MCF 10A (cell line): ENCODE measurements around the gene SELENOT. TPM values are rescaled to one million over a fixed set of nuclear protein-coding genes. Genes with fewer than 3 reads are reported as not detected.
"Not testable (repeated sequence)": the region's sequence is repeated elsewhere in the genome, so short reads cannot be mapped to it uniquely, and the experiment has no call there.

Experiments
- BruUV-seq: library from RNA; stranded (reverse); fragments of 400-500 nt; replicated peaks from 2 replicates; lab custom pipeline; 2021; lab: Mats Ljungman, UMichigan
- CTCF ChIA-PET: fragments of 300-600 bp; sonication (Branson Sonifier 250); formaldehyde crosslinking; extraction: SDS; loops from one replicate; lab custom pipeline; 2021; ENCODE audit warnings: antibody characterized with exemption, inconsistent platforms; lab: Yijun Ruan, JAX
- POLR2A ChIA-PET: fragments of 300-600, 350-650 bp; sonication (Branson Sonifier 250); formaldehyde crosslinking; extraction: SDS; loops from one replicate; lab custom pipeline; 2020; ENCODE audit warnings: antibody characterized with exemption, inconsistent platforms; lab: Yijun Ruan, JAX
- DNase-seq: peaks from one replicate; pipeline ENCODE4 v3.0.0-alpha.2; 2018; ENCODE audit not compliant: unreplicated experiment
- H3K27ac Mint-ChIP-seq: one replicate; pipeline ENCODE4 v1.8.0; 2022; ENCODE audit warnings: mild to moderate bottlenecking, low read depth, mixed read lengths; ENCODE audit not compliant: unreplicated experiment
- H3K27me3 Mint-ChIP-seq: one replicate; pipeline ENCODE4 v1.8.0; 2022; ENCODE audit warnings: mixed read lengths; ENCODE audit not compliant: insufficient read depth, unreplicated experiment
- H3K36me3 Mint-ChIP-seq: one replicate; pipeline ENCODE4 v1.8.0; 2022; ENCODE audit warnings: mild to moderate bottlenecking, moderate library complexity, mixed read lengths; ENCODE audit not compliant: insufficient read depth, unreplicated experiment
- H3K4me1 Mint-ChIP-seq: one replicate; pipeline ENCODE4 v1.8.0; 2022; ENCODE audit warnings: mixed read lengths; ENCODE audit not compliant: insufficient read depth, unreplicated experiment
- H3K4me3 Mint-ChIP-seq: one replicate; pipeline ENCODE4 v1.8.0; 2022; ENCODE audit warnings: mild to moderate bottlenecking, moderate library complexity, mixed read lengths; ENCODE audit not compliant: unreplicated experiment
- H3K9me3 Mint-ChIP-seq: one replicate; pipeline ENCODE4 v1.8.0; 2022; ENCODE audit warnings: mixed read lengths; ENCODE audit not compliant: unreplicated experiment
- intact Hi-C: fragments of 100-400 bp; cut with micrococcal nuclease; formaldehyde crosslinking; loops from 2 replicates; pipeline ENCODE4 v1.14.1; 2022
- total RNA-seq: library from RNA; stranded (reverse); gene quantifications from 2 replicates; pipeline ENCODE4 v1.2.3, GENCODE V29; 2022
- TF ChIP-seq, protein P1 (sequence below): fragments of 200-600 bp; IDR thresholded peaks from one replicate; pipeline ENCODE4 v1.8.0; 2022; ENCODE audit warnings: antibody characterized with exemption, mild to moderate bottlenecking; ENCODE audit not compliant: unreplicated experiment

Gene SELENOT
- total RNA-seq, 1 experiment from 2014 or later: 71.1 TPM

GRCh38 chr3:150589759-150590158 lies 13.4 kb upstream of the SELENOT start:
- ChIA-PET POLR2A (interaction anchor here (0.5 to 1.5 kb wide), 6 partner anchors 9 to 174 kb away, joined by 3 to 13 read pairs (median 3); partner anchors contain the start of gene SELENOT), CTCF (interaction anchor here (0.6 to 2.0 kb wide), 6 partner anchors 8 to 172 kb away, joined by 3 to 5 read pairs (median 3); no protein-coding TSS in a partner anchor)
- H3K4me1 Mint-ChIP-seq: peaks cover 11% of the 10 kb centered on the region
- TF ChIP-seq, protein P1, sequence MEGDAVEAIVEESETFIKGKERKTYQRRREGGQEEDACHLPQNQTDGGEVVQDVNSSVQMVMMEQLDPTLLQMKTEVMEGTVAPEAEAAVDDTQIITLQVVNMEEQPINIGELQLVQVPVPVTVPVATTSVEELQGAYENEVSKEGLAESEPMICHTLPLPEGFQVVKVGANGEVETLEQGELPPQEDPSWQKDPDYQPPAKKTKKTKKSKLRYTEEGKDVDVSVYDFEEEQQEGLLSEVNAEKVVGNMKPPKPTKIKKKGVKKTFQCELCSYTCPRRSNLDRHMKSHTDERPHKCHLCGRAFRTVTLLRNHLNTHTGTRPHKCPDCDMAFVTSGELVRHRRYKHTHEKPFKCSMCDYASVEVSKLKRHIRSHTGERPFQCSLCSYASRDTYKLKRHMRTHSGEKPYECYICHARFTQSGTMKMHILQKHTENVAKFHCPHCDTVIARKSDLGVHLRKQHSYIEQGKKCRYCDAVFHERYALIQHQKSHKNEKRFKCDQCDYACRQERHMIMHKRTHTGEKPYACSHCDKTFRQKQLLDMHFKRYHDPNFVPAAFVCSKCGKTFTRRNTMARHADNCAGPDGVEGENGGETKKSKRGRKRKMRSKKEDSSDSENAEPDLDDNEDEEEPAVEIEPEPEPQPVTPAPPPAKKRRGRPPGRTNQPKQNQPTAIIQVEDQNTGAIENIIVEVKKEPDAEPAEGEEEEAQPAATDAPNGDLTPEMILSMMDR: no peak
- BruUV-seq: no TSS peak
- intact Hi-C loops: no loop called here
- H3K27ac Mint-ChIP-seq: no peak overlapping the region
- no peak overlapping the region for H3K4me3 Mint-ChIP-seq
- peaks cover 38% of the 10 kb centered on the region for H3K36me3 Mint-ChIP-seq
- no peaks in the 10 kb centered on the region for H3K9me3 Mint-ChIP-seq
- DNase-seq: no peak
- H3K27me3 Mint-ChIP-seq: no peaks in the 10 kb centered on the region

GRCh38 chr3:150594150-150594549 lies 9.0 kb upstream of the SELENOT start:
- no peak for DNase-seq
- Mint-ChIP-seq H3K9me3 (no peaks in the 10 kb centered on the region), H3K36me3 (peaks cover 12% of the 10 kb centered on the region), H3K4me3 (no peak overlapping the region), H3K27ac (no peak overlapping the region), H3K4me1 (peaks cover 6% of the 10 kb centered on the region), H3K27me3 (no peaks in the 10 kb centered on the region)
- no TSS peak for BruUV-seq
- TF ChIP-seq, protein P1: no peak
- intact Hi-C loops: no loop called here
- ChIA-PET POLR2A (interaction anchor here (0.7 to 3.1 kb wide), 5 partner anchors 9 to 47 kb away, joined by 3 to 23 read pairs (median 4); partner anchors contain the start of gene SELENOT), CTCF (interaction anchor here (0.6 to 2.0 kb wide), 4 partner anchors 8 to 1317 kb away, joined by 3 to 8 read pairs (median 6); partner anchors contain the start of gene SELENOT)

- peaks cover 26% of the 10 kb centered on the region for H3K4me1 Mint-ChIP-seq
- TF ChIP-seq, protein P1: no peak
These were observed 5.5 kb upstream of the SELENOT start for GRCh38 chr3:150597646-150598045.

GRCh38 chr3:150599611-150600297 lies 3.4 kb upstream of the SELENOT start:
- no peak overlapping the region for H3K4me3 Mint-ChIP-seq
- intact Hi-C loops: loop anchor here (5.0 kb wide), 1 partner anchor 163 kb away; the partner anchor contains the start of gene SIAH2
- H3K27me3 Mint-ChIP-seq: no peaks in the 10 kb centered on the region
- ChIA-PET CTCF (no interaction called here), POLR2A (no interaction called here)
- H3K27ac Mint-ChIP-seq: no peak overlapping the region
- peaks cover 26% of the 10 kb centered on the region for H3K4me1 Mint-ChIP-seq
- peaks cover 27% of the 10 kb centered on the region for H3K36me3 Mint-ChIP-seq
- TF ChIP-seq, protein P1: no peak
- no TSS peak for BruUV-seq
- H3K9me3 Mint-ChIP-seq: no peaks in the 10 kb centered on the region
- peak; percentile 20 for DNase-seq

More at GRCh38 chr3:150597646-150598045, 5.5 kb upstream of the SELENOT start:
- H3K27ac Mint-ChIP-seq: no peak overlapping the region
- H3K4me3 Mint-ChIP-seq: no peak overlapping the region
- intact Hi-C loops: no loop called here
- no peak for DNase-seq
- POLR2A ChIA-PET: no interaction called here
- no TSS peak for BruUV-seq
- no peaks in the 10 kb centered on the region for H3K9me3 Mint-ChIP-seq
- H3K36me3 Mint-ChIP-seq: peaks cover 13% of the 10 kb centered on the region
- CTCF ChIA-PET: interaction anchor here (0.6 to 2.0 kb wide), 4 partner anchors 8 to 391 kb away, joined by 3 to 5 read pairs (median 4); no protein-coding TSS in a partner anchor
- no peaks in the 10 kb centered on the region for H3K27me3 Mint-ChIP-seq

DNA sequence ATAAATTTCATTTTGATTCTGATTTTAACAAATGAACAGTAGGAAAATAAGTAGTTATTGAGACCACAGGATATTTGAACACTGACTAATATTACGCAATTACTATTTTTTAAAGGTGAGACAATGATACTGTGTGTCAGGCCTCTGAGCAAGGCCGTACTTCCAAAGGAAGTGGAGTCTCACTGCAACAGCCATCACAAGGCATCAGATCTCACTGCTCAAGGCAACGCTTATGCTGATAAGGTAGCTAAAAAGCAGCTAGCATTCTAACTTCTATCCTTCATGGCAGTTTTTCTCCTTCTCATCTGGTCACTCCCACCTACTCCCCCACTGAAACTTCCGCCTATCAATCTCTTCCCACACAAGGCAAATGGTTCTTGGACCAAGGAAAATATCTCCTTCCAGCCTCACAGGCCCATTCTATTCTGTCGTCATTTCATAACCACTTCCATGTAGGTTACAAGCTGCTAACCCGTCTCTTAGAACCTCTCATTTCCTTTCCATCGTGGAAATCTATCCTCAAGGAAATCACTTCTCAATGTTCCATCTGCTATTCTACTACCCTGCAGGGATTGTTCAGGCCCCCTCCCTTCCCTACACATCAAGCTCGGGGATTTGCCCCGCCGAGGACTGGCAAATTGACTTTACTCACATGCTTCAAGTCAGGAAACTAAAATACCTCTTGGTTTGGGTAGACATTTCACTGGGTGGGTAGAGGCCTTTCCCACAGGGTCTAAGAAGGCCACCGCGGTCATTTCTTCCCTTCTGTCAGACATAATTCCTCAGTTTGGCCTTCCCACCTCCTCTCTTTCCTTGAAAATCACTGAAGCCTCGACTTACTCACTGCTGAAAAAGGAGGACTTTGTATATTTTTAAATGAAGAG lies 2.2 kb upstream of the SELENOT start:
- Mint-ChIP-seq H3K36me3 (peaks cover 22% of the 10 kb centered on the region), H3K4me1 (peaks cover 29% of the 10 kb centered on the region), H3K4me3 (peak overlapping the region; percentile 92), H3K27ac (peak overlapping the region; percentile 93)
- DNase-seq: peak; percentile 18
- intact Hi-C loops: loop anchor here (5.0 kb wide), 1 partner anchor 161 kb away; the partner anchor contains the start of gene SIAH2
- POLR2A ChIA-PET, CTCF ChIA-PET, H3K27me3 Mint-ChIP-seq, BruUV-seq, H3K9me3 Mint-ChIP-seq: not testable (repeated sequence)
